H54 (cell line): ENCODE data around the gene PCDHA11.
"Not testable (repeated sequence)": the region's sequence is repeated elsewhere in the genome, so short reads cannot be mapped to it uniquely, and the experiment has no call there.

Experiments used
- DNase-seq: peaks from one replicate; pipeline ENCODE4 v3.0.0; 2011; ENCODE audit warnings: low spot score, mixed read lengths; ENCODE audit not compliant: insufficient read length
- FAIRE-seq: peaks from 3 replicates; lab custom pipeline; 2011; peaks lifted over from hg19 to GRCh38; lab: Jason Lieb, UNC
- POLR2A ChIP-seq: IDR thresholded peaks from 2 replicates; pipeline ENCODE4 v1.6.1; 2011; ENCODE audit warnings: low read depth, mild to moderate bottlenecking, low read length

Gene PCDHA11

GRCh38 chr5:140840978-140841962, 27.5 kb upstream of the PCDHA11 start, which contains the start of gene PCDHA8:
Gene PCDHA8, plus strand, starts transcription at chr5:140841187. Its CDS starts 135 bp downstream, at chr5:140841322.
- TF ChIP-seq POLR2A: no peak
- FAIRE-seq: peak; percentile 62
- peak; percentile 23 for DNase-seq

GRCh38 chr5:140842798-140843733, 25.7 kb upstream of the PCDHA11 start:
- no peak for DNase-seq
- FAIRE-seq: no peak

GRCh38 chr5:140848139-140849102, 20.3 kb upstream of the PCDHA11 start, which contains the start of gene PCDHA9:
Gene PCDHA9, plus strand, starts transcription at chr5:140848382. Its CDS starts 114 bp downstream, at chr5:140848496.
- not testable (repeated sequence) for FAIRE-seq, DNase-seq

More at GRCh38 chr5:140842798-140843733, 25.7 kb upstream of the PCDHA11 start:
- TF ChIP-seq POLR2A: no peak

GRCh38 chr5:140849831-140850634, 18.7 kb upstream of the PCDHA11 start:
- DNase-seq, FAIRE-seq: not testable (repeated sequence)

GRCh38 chr5:140855772-140856674, 12.7 kb upstream of the PCDHA11 start, which contains the start of gene PCDHA10:
Gene PCDHA10, plus strand, starts transcription at chr5:140855897. Its CDS starts 152 bp downstream, at chr5:140856049.
- no peak for TF ChIP-seq POLR2A
- no peak for FAIRE-seq
- no peak for DNase-seq

- FAIRE-seq: no peak
- no peak for DNase-seq
- no peak for TF ChIP-seq POLR2A
Measured at GRCh38 chr5:140857177-140857986, 11.4 kb upstream of the PCDHA11 start.

- no peak for FAIRE-seq
- TF ChIP-seq POLR2A: no peak
- no peak for DNase-seq
Measured at GRCh38 chr5:140857987-140858240, 10.8 kb upstream of the PCDHA11 start.

- no peak for FAIRE-seq
- no peak for DNase-seq
- no peak for TF ChIP-seq POLR2A
Measured at GRCh38 chr5:140862441-140863295, 6.1 kb upstream of the PCDHA11 start.

GRCh38 chr5:140869555-140869886, 764 bp downstream of the PCDHA11 start:
- DNase-seq (no peak), FAIRE-seq (no peak)
- TF ChIP-seq POLR2A: no peak
